GM20431 (cell line): ENCODE data around the gene CCDC12.

Source experiments
- in situ Hi-C: fragments of 300-500 bp; cut with MseI, MboI; formaldehyde crosslinking; loops from one replicate; pipeline ENCODE4 v1.15.0; 2020; ENCODE audit warnings: low sequenced_read_pairs; ENCODE audit not compliant: unreplicated experiment

Gene CCDC12

GRCh38 chr3:46976326-46977190 lies at the start of gene CCDC12:
Gene CCDC12 (minus strand): TSS chr3:46976745. CDS start chr3:46976732, 13 bp downstream.
- in situ Hi-C loops = no loop called here

- in situ Hi-C loops = no loop called here
Measured at GRCh38 chr3:47024932-47025331, 48.4 kb upstream of the CCDC12 start.

GRCh38 chr3:47022641-47023071 lies 46.1 kb upstream of the CCDC12 start:
- in situ Hi-C loops = no loop called here

- in situ Hi-C loops = no loop called here
Measured at GRCh38 chr3:47020311-47020710, 43.8 kb upstream of the CCDC12 start.

GRCh38 chr3:47019201-47019600 lies 42.7 kb upstream of the CCDC12 start:
- in situ Hi-C loops = no loop called here

- in situ Hi-C loops = no loop called here
Measured at GRCh38 chr3:47018269-47018611, 41.7 kb upstream of the CCDC12 start.

GRCh38 chr3:47017504-47018268 lies 41.1 kb upstream of the CCDC12 start:
- in situ Hi-C loops = no loop called here

- in situ Hi-C loops = no loop called here
Measured at GRCh38 chr3:47016934-47017435, 40.4 kb upstream of the CCDC12 start.

- in situ Hi-C loops = no loop called here
Measured at GRCh38 chr3:47016086-47016933, 39.8 kb upstream of the CCDC12 start.

- in situ Hi-C loops = no loop called here
Measured at GRCh38 chr3:47015151-47015550, 38.6 kb upstream of the CCDC12 start.

- in situ Hi-C loops = no loop called here
Measured at GRCh38 chr3:47014036-47014435, 37.5 kb upstream of the CCDC12 start.

GRCh38 chr3:47013231-47013630 lies 36.7 kb upstream of the CCDC12 start:
- in situ Hi-C loops = no loop called here

GRCh38 chr3:47012342-47013230 lies 36.0 kb upstream of the CCDC12 start:
- in situ Hi-C loops = no loop called here

GRCh38 chr3:47011371-47011770 lies 34.8 kb upstream of the CCDC12 start:
- in situ Hi-C loops = no loop called here

GRCh38 chr3:47010910-47011309 lies 34.4 kb upstream of the CCDC12 start:
- in situ Hi-C loops = no loop called here

GRCh38 chr3:47010111-47010712 lies 33.7 kb upstream of the CCDC12 start:
- in situ Hi-C loops = no loop called here

GRCh38 chr3:47009225-47010110 lies 32.9 kb upstream of the CCDC12 start:
- in situ Hi-C loops = no loop called here

- in situ Hi-C loops = no loop called here
Measured at GRCh38 chr3:47008851-47009224, 32.3 kb upstream of the CCDC12 start.
